GM18517 (cell line): ENCODE results near the gene IL12B.
"Not testable (repeated sequence)": the region's sequence is repeated elsewhere in the genome, so short reads cannot be mapped to it uniquely, and the experiment has no call there.

Experiments used
- ATAC-seq: cut with Tn5 transposase; IDR thresholded peaks from one replicate; pipeline ENCODE4 v1.9.1; 2021; ENCODE audit warnings: mild to moderate bottlenecking, moderate library complexity; ENCODE audit not compliant: unreplicated experiment

IL12B gene

DNA sequence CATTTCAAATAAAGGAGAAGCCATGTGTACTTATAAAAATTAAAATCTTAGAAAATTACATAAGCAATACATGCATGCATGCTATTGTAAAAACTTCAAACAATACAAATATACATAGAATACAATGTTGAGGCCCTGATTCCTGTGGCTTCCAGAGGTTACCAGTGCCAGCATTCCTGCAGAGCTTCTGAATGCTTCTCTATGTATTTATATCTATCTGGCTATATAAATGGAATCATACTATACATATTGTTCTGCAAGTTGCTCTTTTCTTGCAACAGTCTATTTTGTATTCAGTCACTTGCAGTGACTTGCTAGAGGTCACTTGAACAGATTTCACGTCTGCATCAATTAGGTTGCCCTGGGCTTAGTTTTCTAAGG is 3.2 kb upstream of the IL12B start:
- no peak for ATAC-seq

DNA sequence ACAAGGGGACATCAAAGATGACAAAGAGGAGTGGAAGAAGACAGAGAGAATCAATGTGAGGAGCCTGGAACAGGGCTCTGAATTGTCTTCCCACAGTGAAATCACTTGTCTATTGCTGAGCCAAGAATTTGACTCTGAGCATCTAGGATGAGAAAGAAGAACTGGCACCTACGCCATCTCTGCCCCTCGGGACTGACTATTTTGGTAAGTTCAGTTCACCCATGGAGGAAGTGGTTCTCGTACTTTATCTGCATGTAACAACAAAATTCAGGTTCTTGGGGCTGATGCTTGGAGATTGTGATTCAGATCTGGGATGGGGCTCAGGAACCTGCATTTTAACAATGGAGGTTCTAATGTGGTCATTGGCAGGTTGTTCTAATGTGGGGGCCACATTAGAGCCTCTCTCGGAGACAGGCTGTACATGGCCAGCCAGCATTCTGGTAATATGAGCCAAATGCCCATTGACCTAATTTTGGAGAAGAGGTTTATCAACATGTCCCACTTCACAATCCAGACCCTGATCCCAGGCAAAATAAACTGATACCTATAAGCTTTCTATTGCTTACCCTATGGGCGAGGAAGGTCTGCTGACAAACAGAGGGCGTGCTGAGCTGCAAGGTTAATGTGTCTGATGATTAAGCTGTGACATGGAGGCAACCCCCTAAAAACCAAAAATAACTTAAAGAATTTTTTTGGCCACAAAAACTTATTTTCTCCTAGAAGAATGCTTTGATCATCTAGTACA is 2.7 kb upstream of the IL12B start:
- ATAC-seq, result no peak

DNA sequence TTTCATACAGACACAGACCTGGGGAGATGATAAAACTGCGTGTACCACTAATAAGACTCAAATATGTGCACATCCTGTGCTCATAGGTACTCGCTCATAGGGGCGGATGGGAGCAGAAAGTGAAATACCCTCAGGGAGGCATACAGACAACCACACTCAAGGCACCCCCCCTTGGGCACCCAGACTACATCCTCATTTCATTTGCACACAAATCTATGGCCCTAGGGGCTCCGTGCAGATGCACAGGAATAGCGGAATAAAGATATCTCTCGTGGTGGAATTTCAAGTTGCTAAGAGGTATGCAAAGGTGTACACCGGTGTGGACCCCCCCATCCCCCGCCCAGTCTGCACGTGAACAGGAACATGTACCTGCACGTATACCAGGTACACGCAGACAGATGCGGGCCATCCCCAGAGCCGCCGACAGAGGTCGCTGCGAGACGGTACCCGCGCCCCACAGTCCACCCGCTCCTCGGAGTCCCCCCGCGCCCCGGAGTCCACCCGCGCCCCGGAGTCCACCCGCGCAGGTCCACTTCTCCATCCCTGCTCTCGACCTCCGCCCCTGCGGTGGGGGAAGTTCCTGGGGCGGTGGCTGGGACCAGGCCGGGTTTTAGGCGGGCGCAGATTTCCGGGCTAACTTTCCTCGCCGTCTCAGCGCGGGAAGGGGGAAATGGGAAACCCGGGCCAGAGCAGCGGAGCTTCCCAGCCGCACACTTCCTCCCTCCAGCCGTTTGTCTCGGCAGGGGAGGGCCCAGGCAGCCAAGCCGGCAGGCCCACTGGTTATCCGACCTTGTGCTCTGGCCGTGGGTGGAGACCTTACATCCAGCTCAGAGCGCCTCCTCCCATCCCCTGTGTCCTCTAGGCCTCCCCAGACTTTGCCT is 1.0 kb upstream of the IL12B start:
- peak; percentile 66 for ATAC-seq

DNA sequence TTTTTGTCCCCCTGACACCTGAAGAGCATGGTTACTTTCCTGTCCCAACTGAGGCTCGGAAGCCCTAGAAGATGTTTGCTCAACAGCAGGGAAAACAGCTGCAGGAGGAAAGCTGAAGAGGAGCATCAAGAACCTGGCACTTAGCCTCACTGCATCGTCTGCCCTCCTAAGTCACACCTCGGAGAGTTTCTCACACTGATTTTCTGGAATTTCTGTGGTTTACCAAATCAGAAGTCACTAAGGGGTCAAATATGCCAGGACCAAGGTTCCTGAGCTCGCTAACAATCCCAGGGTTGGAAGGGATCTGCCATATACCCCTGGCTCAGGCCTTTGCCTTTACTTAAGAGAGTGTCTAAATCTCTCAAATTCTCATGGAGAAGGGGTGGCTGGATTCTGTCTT is 5.3 kb downstream of the IL12B start:
- no peak for ATAC-seq

DNA sequence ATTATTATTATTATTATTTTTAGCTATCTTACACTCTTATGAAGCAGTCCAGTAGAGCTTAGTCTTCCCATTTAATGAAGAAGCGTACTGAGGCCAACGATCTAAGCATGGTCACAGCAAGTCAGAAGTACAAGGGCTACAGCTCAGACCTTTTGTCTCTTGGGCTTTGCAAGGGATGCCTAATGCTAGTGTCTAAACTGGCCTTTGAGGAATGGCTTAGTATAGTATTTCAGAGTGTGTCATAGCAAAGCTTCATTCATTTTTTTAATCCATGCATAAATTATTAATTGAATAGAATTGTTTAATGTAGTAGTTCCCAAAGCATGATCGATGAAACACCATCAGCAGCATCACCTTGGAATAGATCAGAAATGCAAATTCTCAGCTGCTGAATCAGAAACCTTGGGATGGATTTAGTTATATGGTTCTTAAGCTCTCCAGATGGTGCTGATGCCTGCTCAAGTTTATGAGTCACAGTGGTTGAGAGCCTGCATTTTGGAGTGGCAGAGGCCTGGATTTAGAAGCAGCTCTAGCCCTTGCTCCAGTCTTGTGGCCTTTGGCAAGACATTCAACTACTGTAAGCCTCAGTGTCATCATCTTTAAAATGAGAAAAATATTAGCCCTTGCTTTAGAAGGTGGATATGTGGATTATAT is 6.1 kb downstream of the IL12B start:
- no peak for ATAC-seq

DNA sequence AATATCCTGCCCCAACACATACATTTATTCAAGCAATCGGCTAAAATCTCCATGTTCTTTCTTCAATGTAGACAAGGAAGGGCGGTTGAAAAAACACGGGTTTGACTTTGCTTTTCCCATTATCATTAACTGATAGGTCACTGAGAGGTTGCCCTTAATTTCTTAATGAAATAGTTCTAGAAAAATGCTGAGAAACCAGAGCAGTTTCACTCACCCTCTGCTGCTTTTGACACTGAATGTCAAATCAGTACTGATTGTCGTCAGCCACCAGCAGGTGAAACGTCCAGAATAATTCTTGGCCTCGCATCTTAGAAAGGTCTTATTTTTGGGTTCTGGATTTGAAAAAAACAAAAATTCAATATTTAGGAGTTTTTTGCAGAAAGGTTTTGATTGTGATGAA is 8.1 kb downstream of the IL12B start:
- no peak for ATAC-seq

DNA sequence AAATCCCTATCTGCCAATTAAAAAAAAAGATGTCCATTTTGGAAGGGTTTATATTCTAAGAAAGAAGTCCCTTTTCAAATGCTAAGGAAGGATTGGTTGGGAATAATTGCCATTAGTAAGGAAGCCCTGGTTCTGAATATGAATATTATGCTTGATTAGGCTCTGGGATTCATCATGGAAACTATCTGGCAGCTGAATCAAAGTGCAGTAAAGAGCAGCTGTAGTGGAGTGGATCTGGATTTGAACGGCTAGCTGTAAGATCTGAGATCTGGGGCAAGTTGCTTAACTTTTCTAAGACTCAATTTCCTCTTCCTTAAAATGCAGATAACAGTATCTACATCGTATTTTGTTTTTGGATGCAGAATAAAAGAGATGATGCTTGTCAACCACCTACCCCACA is 10.5 kb downstream of the IL12B start:
- ATAC-seq, result no peak

DNA sequence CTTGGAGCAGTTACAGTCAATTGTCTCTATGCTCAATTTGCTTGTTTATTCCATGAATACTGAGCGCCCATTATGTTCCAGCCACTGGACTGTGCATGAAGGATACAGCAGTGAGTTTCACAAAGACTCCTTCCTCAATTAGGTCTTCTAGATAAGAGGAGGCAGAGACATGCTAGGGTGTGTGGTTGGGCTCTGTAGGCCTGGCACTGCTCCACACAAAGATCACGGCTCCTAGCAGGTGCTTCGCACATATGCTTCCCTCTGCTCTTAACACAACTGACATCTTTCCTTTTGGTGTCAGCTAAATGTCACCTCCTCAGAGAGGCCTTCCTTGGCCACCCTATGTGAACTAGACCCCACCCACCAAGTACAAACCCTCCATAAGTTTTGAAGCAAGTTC is 10.9 kb downstream of the IL12B start:
- ATAC-seq, result no peak

DNA sequence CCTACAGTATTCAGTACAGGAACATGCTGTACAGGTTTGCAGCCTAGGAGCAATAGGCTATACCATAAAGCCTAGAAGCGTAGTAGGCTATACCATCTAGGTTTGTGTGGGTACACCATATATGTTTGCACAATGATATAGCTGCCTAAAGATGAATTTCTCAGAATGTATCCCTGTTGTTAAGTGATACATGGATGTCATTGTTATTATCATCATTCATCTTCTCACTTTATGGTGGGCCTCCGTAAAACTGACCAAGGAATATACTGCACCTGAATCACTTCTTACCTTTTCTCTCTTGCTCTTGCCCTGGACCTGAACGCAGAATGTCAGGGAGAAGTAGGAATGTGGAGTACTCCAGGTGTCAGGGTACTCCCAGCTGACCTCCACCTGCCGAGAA is 11.8 kb downstream of the IL12B start:
- no peak for ATAC-seq

DNA sequence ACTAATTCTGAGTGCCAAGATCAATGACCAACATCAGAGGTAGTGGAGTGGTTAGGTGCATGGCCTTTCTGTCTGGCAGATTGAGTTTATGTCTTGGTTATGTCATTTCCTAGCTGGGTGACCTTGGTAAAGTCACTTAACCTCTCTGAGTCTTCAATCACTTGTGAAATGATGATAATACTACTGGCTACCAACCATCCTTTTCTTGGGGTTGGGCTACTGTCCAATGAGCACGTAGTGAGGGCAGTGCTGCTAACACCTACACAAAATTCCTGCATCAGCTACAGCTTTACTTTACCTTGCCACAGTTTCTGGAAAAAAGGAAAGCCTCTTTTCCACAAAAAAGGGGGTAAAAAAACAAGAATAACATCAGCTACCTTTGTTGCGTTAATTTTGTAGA is 12.4 kb downstream of the IL12B start:
- no peak for ATAC-seq

DNA sequence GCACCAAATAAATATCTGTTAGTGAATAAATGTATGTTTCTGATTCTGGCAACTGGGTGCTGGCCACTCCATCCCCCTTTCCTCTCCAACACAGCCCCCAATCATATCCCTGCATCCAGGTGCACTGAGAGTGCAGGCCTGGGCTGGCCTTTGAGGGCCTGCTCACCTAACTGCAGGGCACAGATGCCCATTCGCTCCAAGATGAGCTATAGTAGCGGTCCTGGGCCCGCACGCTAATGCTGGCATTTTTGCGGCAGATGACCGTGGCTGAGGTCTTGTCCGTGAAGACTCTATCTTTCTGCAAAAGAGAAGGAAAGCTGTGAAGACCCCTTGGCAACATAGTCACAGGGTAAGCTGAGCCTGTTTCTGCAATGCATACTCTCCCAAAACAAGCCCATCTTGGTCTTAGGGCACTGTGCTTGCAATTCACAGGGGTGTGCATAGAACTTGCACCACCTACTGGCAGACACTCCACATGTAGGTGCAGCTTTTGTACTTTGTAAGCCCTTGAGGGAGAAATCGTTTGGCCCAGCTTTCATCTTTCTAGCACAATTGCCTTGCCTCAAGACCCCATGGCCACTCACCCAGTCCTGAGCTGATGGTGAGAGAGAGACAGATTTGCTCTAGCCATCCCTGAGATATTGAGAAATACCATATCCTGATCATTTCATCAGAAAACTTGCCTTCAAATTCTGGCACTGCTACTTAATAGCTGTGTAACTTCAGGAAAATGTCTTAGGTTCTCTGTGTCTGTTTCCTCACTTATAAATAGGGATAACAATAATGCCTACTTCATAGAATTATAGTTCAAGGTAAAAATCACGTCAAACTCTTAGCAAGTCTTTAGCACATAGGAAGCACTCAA is 13.5 kb downstream of the IL12B start:
- peak; percentile 49 for ATAC-seq

DNA sequence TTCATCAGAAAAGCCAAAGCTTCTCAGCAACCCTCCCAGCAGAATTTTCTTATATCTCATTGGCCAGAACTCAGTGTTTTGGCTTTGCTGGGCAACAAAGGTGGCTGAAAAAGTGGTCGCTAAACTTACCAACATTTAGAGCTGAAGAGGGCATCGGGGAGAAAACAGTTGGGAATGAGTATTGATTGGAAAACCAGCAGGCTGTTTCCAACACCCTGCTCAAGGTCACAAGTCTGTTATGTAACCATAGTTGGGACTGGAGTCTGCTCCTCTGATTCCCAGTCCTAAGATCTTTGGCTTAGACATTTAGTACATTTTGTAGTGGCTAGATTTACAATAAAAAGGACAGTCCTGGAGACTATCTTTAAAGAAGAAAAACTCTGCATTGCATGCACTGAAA is 17.1 kb downstream of the IL12B start:
- ATAC-seq, result no peak

DNA sequence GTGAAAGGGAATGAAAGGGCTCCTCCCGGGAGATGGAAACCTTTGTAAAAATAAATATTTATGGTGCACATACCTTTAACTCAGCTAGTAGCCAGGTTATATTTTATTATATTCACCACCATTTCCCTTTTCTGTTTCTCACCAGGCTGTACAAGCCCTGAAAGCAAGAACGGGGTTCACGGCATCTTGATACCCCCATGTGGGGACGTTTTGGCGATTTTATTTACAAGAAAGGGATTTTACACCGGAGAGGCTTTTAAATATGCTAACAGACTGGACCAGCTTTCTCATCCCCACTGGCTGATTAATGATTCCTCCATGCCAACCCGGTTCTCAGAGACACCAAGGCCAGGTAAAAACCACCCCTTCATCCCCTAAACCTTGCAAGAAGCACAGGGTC is 19.2 kb downstream of the IL12B start:
- no peak for ATAC-seq

DNA sequence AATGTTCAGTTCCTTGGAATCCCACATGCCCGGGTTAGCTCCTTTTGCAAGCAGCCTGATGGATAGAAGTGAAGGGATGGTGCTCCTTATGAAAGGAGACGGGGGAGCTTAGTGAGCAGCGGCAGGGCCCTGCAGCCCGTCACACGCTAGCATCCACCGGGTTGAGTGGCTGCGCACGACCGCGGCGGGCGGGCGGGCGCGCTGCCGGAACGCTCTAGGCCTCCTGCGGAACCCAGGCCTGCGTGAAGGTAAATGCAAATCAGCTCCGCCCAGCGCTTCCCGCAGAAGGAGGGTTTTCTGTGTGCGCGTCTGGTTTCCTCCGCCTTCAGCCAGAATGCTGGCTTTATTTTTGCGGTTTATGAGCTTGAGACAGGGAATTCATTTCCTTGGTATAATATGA is 19.8 kb downstream of the IL12B start:
- ATAC-seq, result no peak

DNA sequence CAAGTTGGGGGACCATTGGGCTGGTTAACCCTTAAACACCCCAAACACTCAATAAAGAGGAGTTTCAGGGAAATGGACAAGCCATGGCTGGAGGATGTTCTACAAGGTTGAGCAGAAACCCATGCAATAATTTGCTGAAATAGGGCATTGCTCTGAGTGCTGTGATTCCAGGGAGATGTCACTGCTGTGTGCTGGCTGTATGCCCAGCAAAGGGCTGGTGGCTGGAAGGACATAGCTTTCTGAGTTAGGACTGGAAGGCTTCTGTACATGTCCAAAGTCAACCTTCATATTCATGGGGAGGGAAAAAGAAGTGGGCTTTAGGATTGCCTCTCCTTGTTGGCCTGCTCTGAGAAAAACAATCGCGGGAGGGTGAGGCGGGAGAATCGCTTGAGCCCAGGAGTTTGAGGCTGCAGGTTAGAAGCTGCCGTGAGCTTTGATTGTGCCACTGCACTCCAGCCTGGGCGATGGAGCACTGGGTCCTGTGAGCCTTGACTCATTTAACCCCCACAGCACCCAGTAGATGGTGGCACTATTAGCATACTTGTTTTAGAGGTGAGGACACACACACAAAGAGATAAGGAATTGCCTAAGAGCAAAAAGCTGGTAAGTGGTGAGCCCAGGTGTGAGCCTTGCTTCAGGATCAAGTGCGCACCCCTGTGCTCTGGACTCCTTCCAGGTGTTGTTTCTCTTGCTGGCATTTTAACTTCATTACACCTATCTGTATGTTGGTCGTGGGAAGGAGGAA is 20.4 kb downstream of the IL12B start:
- ATAC-seq, result no peak

DNA sequence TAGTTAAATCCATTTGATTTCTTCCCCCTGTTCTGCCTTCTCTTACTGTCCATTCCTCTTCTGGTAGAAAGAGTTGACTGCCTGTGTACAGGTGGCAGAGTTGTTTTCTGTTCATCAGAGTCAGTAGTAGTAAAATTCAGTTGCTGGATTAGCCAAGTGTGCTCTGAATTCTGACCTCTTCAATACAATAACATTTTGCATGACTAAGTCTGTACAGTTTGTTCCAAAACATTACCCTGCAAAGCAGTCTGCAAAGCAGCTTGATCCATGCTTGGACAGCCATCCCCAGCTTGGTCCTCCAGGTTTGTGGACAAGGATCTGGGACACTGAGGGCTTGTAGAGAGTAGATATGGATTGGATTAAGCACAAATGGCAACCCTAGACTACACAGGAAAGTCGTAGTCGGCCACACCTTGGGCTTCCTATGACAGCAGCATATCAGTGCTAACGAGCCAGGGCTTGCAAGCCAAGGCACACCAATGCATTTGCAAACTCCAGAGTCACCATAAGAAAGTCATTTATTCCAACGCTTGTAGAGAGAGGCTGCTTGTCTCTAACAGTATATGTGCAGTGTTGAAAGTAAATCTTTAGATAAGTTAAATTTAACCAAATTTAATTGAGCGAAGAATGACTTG is 25.2 kb downstream of the IL12B start:
- no peak for ATAC-seq

DNA sequence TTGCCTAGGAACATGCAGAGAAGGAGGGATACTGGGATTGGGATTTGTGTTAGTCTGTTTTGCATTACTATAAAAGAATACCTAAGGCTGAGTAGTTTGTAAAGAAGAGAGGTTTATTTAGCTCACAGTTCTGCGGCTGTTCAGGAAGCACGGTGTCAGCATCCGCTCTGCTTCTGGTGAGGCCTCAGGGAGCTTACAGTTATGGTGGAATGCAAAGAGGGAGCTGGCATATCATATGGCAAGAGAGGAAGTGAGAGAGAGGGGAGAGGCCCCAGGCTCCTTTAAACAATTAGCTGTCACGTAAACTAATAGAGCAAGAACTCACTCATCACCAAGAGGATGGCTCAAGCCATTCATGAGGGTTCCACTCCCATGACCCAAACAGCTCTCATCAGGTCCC is 27.0 kb downstream of the IL12B start:
- no peak for ATAC-seq

DNA sequence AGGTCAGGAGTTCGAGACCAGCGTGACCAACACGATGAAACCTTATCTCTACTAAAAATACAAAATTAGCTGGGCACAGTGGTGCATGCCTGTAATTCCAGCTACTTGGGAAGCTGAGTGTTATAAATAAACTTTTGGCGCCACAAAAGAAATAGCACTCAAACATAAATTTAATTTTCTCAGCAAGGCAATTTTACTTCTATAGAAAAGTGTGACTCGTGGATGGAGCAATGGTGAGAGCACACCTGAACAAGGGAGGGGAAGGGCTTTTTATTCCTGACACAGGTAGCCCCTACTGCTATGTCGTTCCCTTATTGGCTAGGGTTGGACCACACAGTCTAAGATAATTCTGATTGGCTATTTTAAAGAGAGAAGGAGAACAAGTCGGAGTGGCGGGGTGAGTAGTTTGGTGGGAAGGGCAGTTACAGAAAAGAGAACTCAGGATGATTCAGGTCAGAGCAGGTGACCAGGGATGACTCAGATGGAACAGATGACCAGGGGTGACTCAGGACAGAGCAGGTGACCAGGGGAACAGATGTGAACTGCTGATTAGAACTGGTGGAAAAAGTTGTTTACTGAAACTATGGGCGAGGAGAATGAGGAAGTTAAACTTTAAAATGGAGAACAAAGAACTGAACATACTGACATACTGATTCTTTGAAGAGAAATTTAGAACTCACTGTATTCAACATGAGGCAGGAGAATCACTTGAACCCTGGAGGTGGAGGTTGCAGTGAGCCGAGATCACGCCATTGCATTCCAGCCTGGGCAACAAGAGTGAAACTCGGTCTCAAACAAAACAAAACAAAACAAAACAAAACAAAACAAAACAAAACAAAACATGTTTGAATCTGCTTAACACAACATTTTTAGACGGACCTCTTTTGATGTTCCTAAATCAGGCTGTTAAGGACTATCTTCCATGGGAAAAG is 28.1 kb downstream of the IL12B start:
- ATAC-seq, result not testable (repeated sequence)

DNA sequence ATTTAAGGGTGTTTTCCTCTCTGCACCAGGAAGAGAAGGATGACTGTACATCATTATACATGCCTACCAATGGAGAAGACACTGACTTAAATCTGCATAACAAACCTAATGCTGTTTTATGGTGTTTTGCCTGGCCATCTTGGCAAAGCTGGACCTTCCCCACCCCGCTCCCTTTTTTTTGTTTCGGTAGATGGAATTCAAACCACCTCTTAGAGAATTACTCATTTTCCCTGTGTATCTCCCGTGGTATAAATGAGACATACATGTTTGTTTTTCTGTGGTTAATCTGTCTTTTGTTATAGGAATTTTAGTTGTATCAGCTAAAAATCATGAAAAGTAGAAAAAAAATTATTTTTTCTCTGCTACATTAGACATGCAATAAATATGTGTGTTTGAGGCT is 28.8 kb downstream of the IL12B start:
- ATAC-seq, result no peak
